WERI-Rb-1 (cell line): Measurements from ENCODE around the gene PLEKHG4B.
"Not testable (repeated sequence)": the region's sequence is repeated elsewhere in the genome, so short reads cannot be mapped to it uniquely, and the experiment has no call there.

Experiments used
- DNase-seq: peaks from one replicate; pipeline ENCODE4 v3.0.0-alpha.2; 2020
- H3K27ac ChIP-seq: fragments of 250-450 bp; sonication (Bioruptor Pico); 2 replicates; pipeline ENCODE4 v1.5.1; 2020; ENCODE audit warnings: mild to moderate bottlenecking, moderate library complexity
- H3K27me3 ChIP-seq: fragments of 250-450 bp; sonication (Bioruptor Pico); 2 replicates; pipeline ENCODE4 v1.5.1; 2021; ENCODE audit warnings: mild to moderate bottlenecking, low read depth, moderate library complexity; ENCODE audit not compliant: insufficient read depth, severe bottlenecking
- H3K36me3 ChIP-seq: fragments of 250-450 bp; sonication (Bioruptor Pico); 2 replicates; pipeline ENCODE4 v1.5.1; 2020; ENCODE audit warnings: mild to moderate bottlenecking, moderate library complexity
- H3K4me3 ChIP-seq: 2 replicates; pipeline ENCODE4 v1.5.1; 2011; ENCODE audit warnings: low read depth, mild to moderate bottlenecking, control low read depth, low read length
- H3K9me3 ChIP-seq: fragments of 250-450 bp; sonication (Bioruptor Pico); 2 replicates; pipeline ENCODE4 v1.5.1; 2021; ENCODE audit warnings: mild to moderate bottlenecking, moderate library complexity; ENCODE audit not compliant: severe bottlenecking
- CTCF ChIP-seq: IDR thresholded peaks from 2 replicates; pipeline ENCODE4 v1.5.1; 2011; ENCODE audit warnings: low read depth, mild to moderate bottlenecking, control low read depth, inconsistent platforms, low read length

PLEKHG4B gene

GRCh38 chr5:228886-229285 is 136.9 kb downstream of the PLEKHG4B start:
- peaks cover 72% of the 10 kb centered on the region for H3K36me3 ChIP-seq
- no peaks in the 10 kb centered on the region for H3K9me3 ChIP-seq
- H3K4me3 ChIP-seq, result no peak overlapping the region

GRCh38 chr5:230711-231110 is 138.7 kb downstream of the PLEKHG4B start:
- Histone ChIP-seq H3K27me3 (no peaks in the 10 kb centered on the region), H3K4me3 (no peak overlapping the region), H3K9me3 (no peaks in the 10 kb centered on the region), H3K27ac (no peak overlapping the region), H3K36me3 (peaks cover 72% of the 10 kb centered on the region)
- DNase-seq, result no peak
- TF ChIP-seq CTCF, result no peak

More at GRCh38 chr5:228886-229285, 136.9 kb downstream of the PLEKHG4B start:
- DNase-seq, result no peak
- H3K27ac ChIP-seq, result no peak overlapping the region
- no peaks in the 10 kb centered on the region for H3K27me3 ChIP-seq
- no peak for TF ChIP-seq CTCF

GRCh38 chr5:231661-232060 is 139.7 kb downstream of the PLEKHG4B start:
- no peaks in the 10 kb centered on the region for H3K27me3 ChIP-seq
- no peak overlapping the region for H3K27ac ChIP-seq
- TF ChIP-seq CTCF, result no peak
- DNase-seq, result no peak
- H3K36me3 ChIP-seq, result peaks cover 67% of the 10 kb centered on the region
- H3K4me3 ChIP-seq, result no peak overlapping the region
- H3K9me3 ChIP-seq, result no peaks in the 10 kb centered on the region

- H3K27ac ChIP-seq, H3K27me3 ChIP-seq, DNase-seq, H3K4me3 ChIP-seq, H3K9me3 ChIP-seq: not testable (repeated sequence)
- peaks cover 59% of the 10 kb centered on the region for H3K36me3 ChIP-seq
Measured at GRCh38 chr5:233426-233825, 141.5 kb downstream of the PLEKHG4B start.

GRCh38 chr5:234450-234849 is 142.5 kb downstream of the PLEKHG4B start:
- DNase-seq, result no peak
- H3K36me3 ChIP-seq, result peaks cover 55% of the 10 kb centered on the region
- H3K9me3 ChIP-seq, result no peaks in the 10 kb centered on the region
- no peak for TF ChIP-seq CTCF
- no peak overlapping the region for H3K27ac ChIP-seq
- no peaks in the 10 kb centered on the region for H3K27me3 ChIP-seq
- H3K4me3 ChIP-seq, result no peak overlapping the region

GRCh38 chr5:235527-235926 is 143.6 kb downstream of the PLEKHG4B start:
- not testable (repeated sequence) for H3K4me3 ChIP-seq, H3K27me3 ChIP-seq, H3K9me3 ChIP-seq, H3K27ac ChIP-seq, DNase-seq
- peaks cover 53% of the 10 kb centered on the region for H3K36me3 ChIP-seq

- peaks cover 69% of the 10 kb centered on the region for H3K36me3 ChIP-seq
- not testable (repeated sequence) for DNase-seq, H3K4me3 ChIP-seq, H3K27ac ChIP-seq, H3K27me3 ChIP-seq, H3K9me3 ChIP-seq
Measured at GRCh38 chr5:237931-238330, 146.0 kb downstream of the PLEKHG4B start.
